Measurements from ENCODE around the gene JAZF1. TPM values are rescaled to one million over a fixed set of nuclear protein-coding genes. Genes with fewer than 3 reads are reported as not detected.

Gene JAZF1
- total and polyA plus RNA-seq, 10 of the 15 experiments (the other 5 are each of a cell fraction or from before 2014, with no cell fraction given): 0.04 to 0.82 (median 0.15) TPM; not detected in 3

DNA sequence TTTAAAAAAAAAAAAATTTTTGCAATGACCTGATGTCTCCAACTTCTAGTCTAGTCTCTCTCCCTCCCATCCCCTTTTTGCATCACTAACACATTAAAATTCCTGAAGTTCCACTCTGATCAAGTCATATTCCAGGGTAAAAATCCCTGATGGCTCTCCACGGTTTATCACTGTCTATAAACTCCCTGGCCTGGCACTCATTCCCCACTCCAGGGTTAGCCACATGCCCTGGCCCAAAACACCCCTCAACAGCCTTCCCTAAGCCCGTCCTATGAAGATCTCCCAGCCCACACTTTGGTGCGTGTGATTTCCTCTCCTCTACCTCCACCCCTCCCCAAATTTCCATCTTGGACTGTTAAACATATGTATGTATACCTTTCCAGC is 125.4 kb downstream of the JAZF1 start:
- H4K20me1 ChIP-seq (ENCODE audit: control insufficient read depth, insufficient read depth): no peaks in the 10 kb centered on the region
- DNase-seq (ENCODE audit: low read depth, low spot score): no peak
- ATAC-seq: no peak
- H3K9me3 ChIP-seq (replicated peaks; ENCODE audit: control insufficient read depth, insufficient read depth, low read length): no peaks in the 10 kb centered on the region
- RAD21 ChIA-PET (ENCODE audit: unreplicated experiment): no interaction called here
- WGBS (ENCODE audit: insufficient coverage, insufficient replicate concordance, low lambda C conversion rate, missing lambda C conversion rate): 4% methylated on average over 3 of the region's 3 CpGs
- FAIRE-seq: no peak
- TF ChIP-seq NFYA (IDR thresholded peaks at IDR 0.05; ENCODE audit: borderline replicate concordance, low read depth, low read length): no peak
- TF ChIP-seq ASH2L (IDR thresholded peaks at IDR 0.05; ENCODE audit: borderline replicate concordance, low read depth): no peak
- TF ChIP-seq NBN (IDR thresholded peaks at IDR 0.05): no peak
- no peak for TF ChIP-seq MTA3 (IDR thresholded peaks at IDR 0.05; ENCODE audit: borderline replicate concordance, low read length)
- TF ChIP-seq ZSCAN29 (IDR thresholded peaks at IDR 0.05): no peak
- TF ChIP-seq BACH1 (IDR thresholded peaks at IDR 0.05; ENCODE audit: borderline replicate concordance): no peak
- TF ChIP-seq, protein P1, sequence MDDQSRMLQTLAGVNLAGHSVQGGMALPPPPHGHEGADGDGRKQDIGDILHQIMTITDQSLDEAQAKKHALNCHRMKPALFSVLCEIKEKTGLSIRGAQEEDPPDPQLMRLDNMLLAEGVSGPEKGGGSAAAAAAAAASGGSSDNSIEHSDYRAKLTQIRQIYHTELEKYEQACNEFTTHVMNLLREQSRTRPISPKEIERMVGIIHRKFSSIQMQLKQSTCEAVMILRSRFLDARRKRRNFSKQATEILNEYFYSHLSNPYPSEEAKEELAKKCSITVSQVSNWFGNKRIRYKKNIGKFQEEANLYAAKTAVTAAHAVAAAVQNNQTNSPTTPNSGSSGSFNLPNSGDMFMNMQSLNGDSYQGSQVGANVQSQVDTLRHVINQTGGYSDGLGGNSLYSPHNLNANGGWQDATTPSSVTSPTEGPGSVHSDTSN (IDR thresholded peaks at IDR 0.05; ENCODE audit: insufficient replicate concordance, low read depth, low read length): no peak
- no peak for TF ChIP-seq HCFC1 (IDR thresholded peaks at IDR 0.05; ENCODE audit: low read length)
- no peak for TF ChIP-seq WRNIP1 (IDR thresholded peaks at IDR 0.05; ENCODE audit: borderline replicate concordance, low read depth, low read length)
- TF ChIP-seq ESRRA (IDR thresholded peaks at IDR 0.05; ENCODE audit: low read length): no peak
- TF ChIP-seq, protein P2, sequence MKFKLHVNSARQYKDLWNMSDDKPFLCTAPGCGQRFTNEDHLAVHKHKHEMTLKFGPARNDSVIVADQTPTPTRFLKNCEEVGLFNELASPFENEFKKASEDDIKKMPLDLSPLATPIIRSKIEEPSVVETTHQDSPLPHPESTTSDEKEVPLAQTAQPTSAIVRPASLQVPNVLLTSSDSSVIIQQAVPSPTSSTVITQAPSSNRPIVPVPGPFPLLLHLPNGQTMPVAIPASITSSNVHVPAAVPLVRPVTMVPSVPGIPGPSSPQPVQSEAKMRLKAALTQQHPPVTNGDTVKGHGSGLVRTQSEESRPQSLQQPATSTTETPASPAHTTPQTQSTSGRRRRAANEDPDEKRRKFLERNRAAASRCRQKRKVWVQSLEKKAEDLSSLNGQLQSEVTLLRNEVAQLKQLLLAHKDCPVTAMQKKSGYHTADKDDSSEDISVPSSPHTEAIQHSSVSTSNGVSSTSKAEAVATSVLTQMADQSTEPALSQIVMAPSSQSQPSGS (IDR thresholded peaks at IDR 0.05; ENCODE audit: low read length): no peak
- TF ChIP-seq, protein P3, sequence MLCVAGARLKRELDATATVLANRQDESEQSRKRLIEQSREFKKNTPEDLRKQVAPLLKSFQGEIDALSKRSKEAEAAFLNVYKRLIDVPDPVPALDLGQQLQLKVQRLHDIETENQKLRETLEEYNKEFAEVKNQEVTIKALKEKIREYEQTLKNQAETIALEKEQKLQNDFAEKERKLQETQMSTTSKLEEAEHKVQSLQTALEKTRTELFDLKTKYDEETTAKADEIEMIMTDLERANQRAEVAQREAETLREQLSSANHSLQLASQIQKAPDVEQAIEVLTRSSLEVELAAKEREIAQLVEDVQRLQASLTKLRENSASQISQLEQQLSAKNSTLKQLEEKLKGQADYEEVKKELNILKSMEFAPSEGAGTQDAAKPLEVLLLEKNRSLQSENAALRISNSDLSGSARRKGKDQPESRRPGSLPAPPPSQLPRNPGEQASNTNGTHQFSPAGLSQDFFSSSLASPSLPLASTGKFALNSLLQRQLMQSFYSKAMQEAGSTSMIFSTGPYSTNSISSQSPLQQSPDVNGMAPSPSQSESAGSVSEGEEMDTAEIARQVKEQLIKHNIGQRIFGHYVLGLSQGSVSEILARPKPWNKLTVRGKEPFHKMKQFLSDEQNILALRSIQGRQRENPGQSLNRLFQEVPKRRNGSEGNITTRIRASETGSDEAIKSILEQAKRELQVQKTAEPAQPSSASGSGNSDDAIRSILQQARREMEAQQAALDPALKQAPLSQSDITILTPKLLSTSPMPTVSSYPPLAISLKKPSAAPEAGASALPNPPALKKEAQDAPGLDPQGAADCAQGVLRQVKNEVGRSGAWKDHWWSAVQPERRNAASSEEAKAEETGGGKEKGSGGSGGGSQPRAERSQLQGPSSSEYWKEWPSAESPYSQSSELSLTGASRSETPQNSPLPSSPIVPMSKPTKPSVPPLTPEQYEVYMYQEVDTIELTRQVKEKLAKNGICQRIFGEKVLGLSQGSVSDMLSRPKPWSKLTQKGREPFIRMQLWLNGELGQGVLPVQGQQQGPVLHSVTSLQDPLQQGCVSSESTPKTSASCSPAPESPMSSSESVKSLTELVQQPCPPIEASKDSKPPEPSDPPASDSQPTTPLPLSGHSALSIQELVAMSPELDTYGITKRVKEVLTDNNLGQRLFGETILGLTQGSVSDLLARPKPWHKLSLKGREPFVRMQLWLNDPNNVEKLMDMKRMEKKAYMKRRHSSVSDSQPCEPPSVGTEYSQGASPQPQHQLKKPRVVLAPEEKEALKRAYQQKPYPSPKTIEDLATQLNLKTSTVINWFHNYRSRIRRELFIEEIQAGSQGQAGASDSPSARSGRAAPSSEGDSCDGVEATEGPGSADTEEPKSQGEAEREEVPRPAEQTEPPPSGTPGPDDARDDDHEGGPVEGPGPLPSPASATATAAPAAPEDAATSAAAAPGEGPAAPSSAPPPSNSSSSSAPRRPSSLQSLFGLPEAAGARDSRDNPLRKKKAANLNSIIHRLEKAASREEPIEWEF (IDR thresholded peaks at IDR 0.05; ENCODE audit: insufficient replicate concordance, low read depth, low read length): no peak
- TF ChIP-seq CBX5 (IDR thresholded peaks at IDR 0.05; ENCODE audit: low read depth): no peak
- intact Hi-C loops (cut with micrococcal nuclease; ENCODE audit: unreplicated experiment) (no loop called here), in situ Hi-C loops (cut with MboI) (no loop called here)
- H3K4me1 ChIP-seq (ENCODE audit: control insufficient read depth, insufficient read depth, low read length): no peaks in the 10 kb centered on the region
- H3K27me3 ChIP-seq (replicated peaks in 1 of 2; ENCODE audit: control insufficient read depth in 2 of 2, insufficient read depth in 2 of 2, low read length in 1 of 2): peaks cover 0 to 3% of the 10 kb centered on the region in 2 experiments; a peak in 1 of 4 replicates
- no peak overlapping the region for H3K4me2 ChIP-seq (ENCODE audit: control insufficient read depth, insufficient read depth)
- BruUV-seq (replicated peaks): no TSS peak
- SMC1A ChIA-PET (ENCODE audit: uncharacterized antibody, unreplicated experiment): interaction anchor here (0.8 kb wide), 1 partner anchor 15 kb away, joined by 3 read pairs; no protein-coding TSS in a partner anchor
- POLR2A ChIA-PET: interaction anchor here (0.5 kb wide), 1 partner anchor 19 kb away, joined by 3 read pairs; no protein-coding TSS in a partner anchor
- no peak overlapping the region for H3K9ac ChIP-seq (ENCODE audit: control insufficient read depth, insufficient read depth, low read length)
- H3K4me3 ChIP-seq: no peak overlapping the region
- CTCF ChIA-PET: no interaction called here
- no peaks in the 10 kb centered on the region for H3K36me3 ChIP-seq (ENCODE audit: control insufficient read depth in 2 of 2, insufficient read depth in 2 of 2, low read length in 1 of 2)
- H3K79me2 ChIP-seq (ENCODE audit: control insufficient read depth, insufficient read depth, low read length): no peaks in the 10 kb centered on the region
- H2AFZ ChIP-seq (ENCODE audit: control insufficient read depth, low read depth, low read length): no peak overlapping the region
- no peak overlapping the region for H3K27ac ChIP-seq (ENCODE audit: control insufficient read depth, insufficient read depth)
